Measurements from ENCODE around the gene MYO16. TPM values are rescaled to one million over a fixed set of nuclear protein-coding genes. Genes with fewer than 3 reads are reported as not detected.

MYO16 gene
- total and polyA plus RNA-seq, 2 donors (not counting 1 experiment from before 2014, with no cell fraction given) = under 0.01 to 0.01 TPM

- Histone ChIP-seq H3K4me2 (ENCODE audit: extremely low read depth, insufficient read depth, low read length) (no peak overlapping the region), H3K9me3 (ENCODE audit: control insufficient read depth, insufficient read depth, low read depth, low read length) (no peaks in the 10 kb centered on the region), H3K79me2 (ENCODE audit: control insufficient read depth, insufficient read depth, low read length) (no peaks in the 10 kb centered on the region), H2AFZ (ENCODE audit: low read length) (no peak overlapping the region), H3K4me1 (ENCODE audit: control insufficient read depth, extremely low read depth, insufficient read depth, low read length) (no peaks in the 10 kb centered on the region), H4K20me1 (ENCODE audit: control insufficient read depth, extremely low read depth, insufficient read depth, low read length) (no peaks in the 10 kb centered on the region), H3K27me3 (ENCODE audit: control insufficient read depth, insufficient read depth, low read length) (no peaks in the 10 kb centered on the region), H3K4me3 (replicated peaks in 1 of 4; ENCODE audit: control extremely low read depth in 1 of 4, insufficient read depth in 1 of 4, low read depth in 3 of 4, low read length in 4 of 4) (no peak overlapping the region), H3K36me3 (ENCODE audit: control insufficient read depth, insufficient read depth, low read length) (no peaks in the 10 kb centered on the region), H3K9ac (ENCODE audit: insufficient read depth, low read length) (no peak overlapping the region), H3K27ac (ENCODE audit: insufficient read depth, low read length) (no peak overlapping the region)
- TF ChIP-seq, protein P1, sequence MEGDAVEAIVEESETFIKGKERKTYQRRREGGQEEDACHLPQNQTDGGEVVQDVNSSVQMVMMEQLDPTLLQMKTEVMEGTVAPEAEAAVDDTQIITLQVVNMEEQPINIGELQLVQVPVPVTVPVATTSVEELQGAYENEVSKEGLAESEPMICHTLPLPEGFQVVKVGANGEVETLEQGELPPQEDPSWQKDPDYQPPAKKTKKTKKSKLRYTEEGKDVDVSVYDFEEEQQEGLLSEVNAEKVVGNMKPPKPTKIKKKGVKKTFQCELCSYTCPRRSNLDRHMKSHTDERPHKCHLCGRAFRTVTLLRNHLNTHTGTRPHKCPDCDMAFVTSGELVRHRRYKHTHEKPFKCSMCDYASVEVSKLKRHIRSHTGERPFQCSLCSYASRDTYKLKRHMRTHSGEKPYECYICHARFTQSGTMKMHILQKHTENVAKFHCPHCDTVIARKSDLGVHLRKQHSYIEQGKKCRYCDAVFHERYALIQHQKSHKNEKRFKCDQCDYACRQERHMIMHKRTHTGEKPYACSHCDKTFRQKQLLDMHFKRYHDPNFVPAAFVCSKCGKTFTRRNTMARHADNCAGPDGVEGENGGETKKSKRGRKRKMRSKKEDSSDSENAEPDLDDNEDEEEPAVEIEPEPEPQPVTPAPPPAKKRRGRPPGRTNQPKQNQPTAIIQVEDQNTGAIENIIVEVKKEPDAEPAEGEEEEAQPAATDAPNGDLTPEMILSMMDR (conservative IDR thresholded peaks at IDR 0.05 in 1 of 2, IDR thresholded peaks at IDR 0.05 in 1 of 2; ENCODE audit: low read depth in 1 of 2, low read length in 2 of 2) = no peak
- TF ChIP-seq EZH2 (IDR thresholded peaks at IDR 0.05; ENCODE audit: low read length, missing control alignments) = no peak
- no peak for DNase-seq (ENCODE audit: low read depth in 2 of 2)
These were observed 118.4 kb downstream of the MYO16 start for GRCh38 chr13:108747843-108748242.

GRCh38 chr13:108752276-108752675 lies 122.9 kb downstream of the MYO16 start:
- no peak overlapping the region for H2AFZ ChIP-seq (ENCODE audit: low read length)
- H4K20me1 ChIP-seq (ENCODE audit: control insufficient read depth, extremely low read depth, insufficient read depth, low read length) = no peaks in the 10 kb centered on the region
- H3K4me2 ChIP-seq (ENCODE audit: extremely low read depth, insufficient read depth, low read length) = no peak overlapping the region
- no peaks in the 10 kb centered on the region for H3K27me3 ChIP-seq (ENCODE audit: control insufficient read depth, insufficient read depth, low read length)
- no peaks in the 10 kb centered on the region for H3K36me3 ChIP-seq (ENCODE audit: control insufficient read depth, insufficient read depth, low read length)
- no peaks in the 10 kb centered on the region for H3K79me2 ChIP-seq (ENCODE audit: control insufficient read depth, insufficient read depth, low read length)
- H3K4me1 ChIP-seq (ENCODE audit: control insufficient read depth, extremely low read depth, insufficient read depth, low read length) = no peaks in the 10 kb centered on the region
- no peak overlapping the region for H3K27ac ChIP-seq (ENCODE audit: insufficient read depth, low read length)
- no peak for TF ChIP-seq EZH2 (IDR thresholded peaks at IDR 0.05; ENCODE audit: low read length, missing control alignments)
- TF ChIP-seq, protein P1 (conservative IDR thresholded peaks at IDR 0.05 in 1 of 2, IDR thresholded peaks at IDR 0.05 in 1 of 2; ENCODE audit: low read depth in 1 of 2, low read length in 2 of 2) = no peak
- no peaks in the 10 kb centered on the region for H3K9me3 ChIP-seq (ENCODE audit: control insufficient read depth, insufficient read depth, low read depth, low read length)
- H3K9ac ChIP-seq (ENCODE audit: insufficient read depth, low read length) = no peak overlapping the region
- DNase-seq (ENCODE audit: low read depth in 2 of 2) = no peak
- no peak overlapping the region for H3K4me3 ChIP-seq (replicated peaks in 1 of 4; ENCODE audit: control extremely low read depth in 1 of 4, insufficient read depth in 1 of 4, low read depth in 3 of 4, low read length in 4 of 4)

DNA sequence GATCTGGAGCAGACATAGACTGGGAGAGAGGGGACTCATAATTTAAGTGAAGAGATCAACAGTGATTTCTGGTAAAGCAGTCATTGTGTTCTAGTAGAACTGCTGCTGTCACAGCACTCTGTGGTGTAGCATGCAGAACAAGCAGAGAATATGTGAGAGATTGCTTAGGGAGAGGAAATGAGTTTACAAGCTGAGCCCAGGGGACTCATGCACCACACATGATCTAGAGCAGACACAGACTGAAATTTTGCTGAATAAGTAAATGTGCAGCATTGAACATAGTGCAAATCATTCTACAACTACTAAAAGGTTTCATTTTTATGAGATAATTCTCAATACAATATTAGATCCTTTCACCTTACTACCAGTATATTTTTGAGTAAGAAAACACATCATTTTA lies 125.7 kb downstream of the MYO16 start:
- Histone ChIP-seq H4K20me1 (ENCODE audit: control insufficient read depth, extremely low read depth, insufficient read depth, low read length) (no peaks in the 10 kb centered on the region), H3K36me3 (ENCODE audit: control insufficient read depth, insufficient read depth, low read length) (no peaks in the 10 kb centered on the region), H3K9ac (ENCODE audit: insufficient read depth, low read length) (no peak overlapping the region), H3K9me3 (ENCODE audit: control insufficient read depth, insufficient read depth, low read depth, low read length) (no peaks in the 10 kb centered on the region), H3K27me3 (ENCODE audit: control insufficient read depth, insufficient read depth, low read length) (no peaks in the 10 kb centered on the region), H2AFZ (ENCODE audit: low read length) (no peak overlapping the region), H3K4me1 (ENCODE audit: control insufficient read depth, extremely low read depth, insufficient read depth, low read length) (no peaks in the 10 kb centered on the region), H3K79me2 (ENCODE audit: control insufficient read depth, insufficient read depth, low read length) (no peaks in the 10 kb centered on the region), H3K4me2 (ENCODE audit: extremely low read depth, insufficient read depth, low read length) (no peak overlapping the region), H3K27ac (ENCODE audit: insufficient read depth, low read length) (no peak overlapping the region), H3K4me3 (replicated peaks in 1 of 4; ENCODE audit: control extremely low read depth in 1 of 4, insufficient read depth in 1 of 4, low read depth in 3 of 4, low read length in 4 of 4) (no peak overlapping the region)
- DNase-seq (ENCODE audit: low read depth in 2 of 2) = no peak
- no peak for TF ChIP-seq EZH2 (IDR thresholded peaks at IDR 0.05; ENCODE audit: low read length, missing control alignments)
- TF ChIP-seq, protein P1 (conservative IDR thresholded peaks at IDR 0.05 in 1 of 2, IDR thresholded peaks at IDR 0.05 in 1 of 2; ENCODE audit: low read depth in 1 of 2, low read length in 2 of 2) = no peak
